NCI-H226 (cell line): Measurements from ENCODE around the gene GNAS-AS1.

Source experiments
- DNase-seq: peaks from one replicate; pipeline ENCODE4 v3.0.0-alpha.2; 2015

The GNAS-AS1 gene

DNA sequence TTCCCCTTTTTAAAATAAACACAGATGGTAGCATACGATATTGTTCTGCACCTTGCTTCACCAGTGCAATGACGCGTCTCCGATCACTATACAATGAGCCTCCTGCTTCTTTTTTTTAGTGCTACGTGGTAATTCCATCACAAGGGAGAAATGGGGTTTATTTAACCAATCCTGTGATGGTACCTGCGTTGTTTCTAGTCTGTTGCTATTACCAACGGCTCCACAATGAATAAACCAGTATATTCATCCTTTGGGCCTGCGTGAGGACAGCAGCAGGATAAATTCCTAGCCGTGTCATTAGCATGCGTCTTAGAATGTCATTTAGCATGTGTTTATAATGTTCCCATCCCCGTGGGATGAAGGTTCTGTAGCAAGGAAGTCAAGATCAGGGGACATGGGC lies 42.9 kb downstream of the GNAS-AS1 start:
- no peak for DNase-seq

- DNase-seq: no peak
Observed at GRCh38 chr20:58803533-58803932, 47.2 kb downstream of the GNAS-AS1 start.

- DNase-seq: no peak
Observed at GRCh38 chr20:58802061-58802460, 48.6 kb downstream of the GNAS-AS1 start.

DNA sequence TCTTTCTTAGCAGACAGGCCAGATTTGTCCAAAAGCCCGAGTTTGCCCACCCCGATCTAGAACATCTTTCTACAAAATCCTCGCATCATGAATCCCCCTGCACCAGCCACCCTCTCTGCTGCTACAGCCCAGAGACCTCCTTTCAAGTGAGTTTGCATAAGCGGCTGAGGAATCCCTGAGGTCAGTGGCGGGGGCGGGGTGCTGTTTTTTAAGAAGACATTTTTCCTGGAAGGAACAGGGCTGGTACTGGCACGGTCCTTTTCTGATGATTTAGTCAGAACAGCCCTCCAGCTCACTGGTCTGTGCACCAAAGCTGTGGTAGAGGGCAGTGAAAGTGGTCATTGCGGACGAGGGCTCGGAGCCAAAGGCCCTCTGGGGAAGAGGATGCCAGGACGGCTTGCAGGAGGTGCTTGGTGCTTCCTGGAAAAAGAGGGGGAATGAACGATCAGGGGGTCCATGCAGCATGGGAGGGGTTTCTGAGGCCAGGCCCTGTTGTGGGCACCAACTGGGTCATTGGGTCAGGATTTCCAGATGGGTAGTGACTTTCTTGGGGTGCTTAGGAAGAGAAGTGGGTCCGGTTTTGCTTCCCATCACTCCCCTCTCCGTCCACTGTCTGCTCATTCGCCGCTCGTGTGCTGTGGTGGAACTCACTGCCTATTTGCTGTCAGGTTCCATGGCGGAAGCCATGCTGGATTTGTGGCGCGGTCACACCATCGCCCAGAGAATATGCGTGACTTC lies 50.4 kb downstream of the GNAS-AS1 start:
- DNase-seq: no peak

DNA sequence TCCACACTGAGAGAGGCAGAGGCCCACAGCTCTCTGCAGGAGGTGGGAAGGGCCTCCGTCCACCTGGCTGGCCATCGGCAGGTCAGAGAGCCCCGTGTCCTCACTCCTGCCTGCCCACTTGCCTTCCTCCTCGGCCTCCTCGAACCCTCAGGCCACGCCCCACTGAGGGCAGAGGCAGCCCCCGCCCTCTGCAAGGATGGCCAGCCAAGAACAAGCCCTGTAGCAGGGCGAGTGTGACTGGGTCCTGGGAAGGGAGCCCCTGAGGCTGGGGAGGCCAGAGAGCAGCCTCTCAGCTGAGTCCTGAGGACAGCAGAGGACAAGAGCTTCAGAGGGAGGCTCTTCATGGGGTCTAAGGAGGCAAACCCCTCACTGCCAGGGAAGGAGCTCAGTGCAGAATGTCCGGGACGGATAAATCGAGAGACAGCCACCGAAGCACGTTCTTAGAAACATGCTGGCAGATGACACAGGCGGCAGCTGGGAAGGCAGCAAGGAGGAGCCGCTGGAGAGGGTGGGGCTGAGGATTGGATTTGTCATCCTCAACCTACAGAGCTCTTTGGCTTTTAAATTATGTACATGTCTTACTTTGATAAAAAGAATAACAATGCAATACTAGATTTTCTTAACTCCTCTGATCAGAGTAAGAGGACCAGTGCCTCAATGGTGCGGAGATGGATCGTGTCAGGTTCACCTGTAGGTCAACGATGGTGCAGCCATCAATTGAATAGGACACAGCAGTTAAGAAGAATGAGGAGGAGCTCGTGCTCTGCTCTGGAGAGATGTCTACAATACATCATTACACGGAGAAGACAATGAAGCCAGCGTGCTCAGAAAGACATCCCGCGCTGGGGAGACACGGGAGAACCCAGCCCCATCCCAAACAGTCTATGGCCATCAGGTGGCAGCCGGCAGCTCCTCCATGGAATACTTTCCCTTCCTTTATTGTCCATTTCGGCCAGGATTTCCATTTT lies 53.0 kb downstream of the GNAS-AS1 start:
- no peak for DNase-seq

GRCh38 chr20:58795923-58796245 lies 54.8 kb downstream of the GNAS-AS1 start:
- no peak for DNase-seq

DNA sequence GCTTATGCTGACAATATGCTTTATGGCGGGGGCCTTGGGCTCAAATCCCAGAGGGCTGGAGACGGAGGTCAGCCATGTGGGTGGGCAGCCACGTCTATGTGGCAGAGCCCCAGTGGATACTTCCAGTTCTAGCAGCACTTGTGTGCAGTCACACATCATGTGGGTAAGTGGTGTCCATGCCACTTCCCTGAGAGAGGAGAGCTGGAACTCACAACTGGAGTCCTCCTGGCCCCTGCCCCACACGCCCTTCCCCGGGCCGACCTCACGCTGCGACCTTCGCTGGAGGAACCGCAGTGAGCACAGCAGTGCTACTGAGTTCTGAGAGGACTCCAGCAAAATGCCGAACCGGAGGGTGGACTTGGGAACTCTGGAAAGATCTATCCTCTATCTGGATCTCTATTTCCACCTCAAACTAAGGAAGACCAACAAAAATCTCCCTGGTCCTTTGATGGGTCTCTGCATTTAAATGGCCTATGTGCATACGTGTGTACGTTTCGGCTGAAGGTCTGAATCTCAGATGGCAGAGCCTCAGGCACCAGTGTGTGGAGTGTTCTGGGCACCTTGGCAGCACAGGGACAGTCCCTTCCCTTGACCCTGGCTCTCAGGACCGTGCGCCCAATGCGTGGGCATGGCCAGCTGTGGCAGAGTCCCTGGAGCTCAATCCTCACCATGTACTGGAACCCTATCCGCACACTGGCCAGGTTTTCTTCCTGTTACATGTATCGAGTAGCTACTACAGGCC lies 55.4 kb downstream of the GNAS-AS1 start:
- no peak for DNase-seq

- no peak for DNase-seq
Observed at GRCh38 chr20:58794510-58795180, 56.1 kb downstream of the GNAS-AS1 start.

DNA sequence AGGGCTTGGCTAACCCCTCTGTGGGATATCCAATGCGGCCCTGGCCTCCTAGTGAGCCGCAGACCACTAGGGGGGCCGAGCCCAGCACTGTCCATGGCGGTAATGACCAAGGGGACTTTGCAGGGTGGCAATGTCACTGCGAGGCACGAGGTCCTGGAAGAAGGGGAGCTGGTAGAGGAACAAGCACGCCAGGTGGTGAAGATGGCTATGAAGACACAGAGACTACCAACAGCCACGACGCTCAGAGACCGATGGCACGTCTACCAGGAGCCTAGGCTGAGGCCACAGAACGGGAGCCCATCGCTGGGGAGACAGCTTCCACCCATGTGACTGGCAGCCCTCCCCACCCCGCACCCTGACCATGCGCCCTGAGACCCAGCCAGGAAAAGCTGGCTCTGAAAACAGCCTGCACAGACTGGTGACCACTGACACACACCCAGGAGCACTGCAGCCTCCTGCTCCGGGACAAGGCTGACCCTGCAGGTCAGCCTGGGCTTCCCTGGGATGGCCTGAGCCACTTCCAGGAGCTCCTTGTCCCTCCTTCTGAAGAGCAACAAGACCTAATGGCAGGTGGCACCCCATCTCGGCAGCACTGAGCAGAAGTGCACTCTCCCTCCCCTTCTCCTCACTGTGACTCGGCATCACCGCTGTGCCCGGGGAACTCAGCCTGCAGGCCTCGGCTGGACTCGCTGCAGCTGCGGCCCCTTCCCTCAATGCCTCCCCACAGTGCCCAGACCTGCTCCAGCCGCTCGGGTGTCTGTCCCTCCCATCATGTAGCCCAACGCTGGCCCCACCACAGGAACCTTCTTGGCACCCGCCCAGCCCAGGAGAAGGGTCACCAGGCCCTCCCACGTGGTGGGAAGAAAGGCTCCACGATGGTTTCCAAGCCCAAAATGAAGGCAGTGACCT lies 56.9 kb downstream of the GNAS-AS1 start:
- DNase-seq: no peak

GRCh38 chr20:58792426-58792825 lies 58.3 kb downstream of the GNAS-AS1 start:
- no peak for DNase-seq

GRCh38 chr20:58791286-58791685 lies 59.4 kb downstream of the GNAS-AS1 start:
- DNase-seq: no peak

DNA sequence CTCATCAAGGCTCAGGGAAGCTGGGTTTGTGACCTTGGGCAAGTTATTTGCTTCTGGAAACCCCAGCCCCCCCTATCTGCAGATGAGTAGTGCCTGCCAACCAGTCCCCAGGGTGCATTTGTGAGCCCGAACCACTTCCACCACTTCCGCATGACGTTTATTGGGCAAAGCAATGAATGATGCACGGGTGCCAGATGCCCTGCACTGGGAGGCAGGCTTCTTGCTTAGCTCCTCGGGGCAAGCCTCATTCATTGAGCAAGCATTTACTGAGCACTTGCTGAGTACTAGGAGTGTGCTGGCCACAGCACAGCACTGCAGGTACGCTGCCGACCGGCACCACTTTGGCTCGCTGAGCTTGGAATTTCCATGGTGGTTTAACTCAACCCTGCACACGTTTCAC lies 60.2 kb downstream of the GNAS-AS1 start:
- DNase-seq: no peak

- DNase-seq: no peak
Observed at GRCh38 chr20:58788896-58789544, 61.7 kb downstream of the GNAS-AS1 start.

GRCh38 chr20:58787211-58788005 lies 63.3 kb downstream of the GNAS-AS1 start:
- no peak for DNase-seq

GRCh38 chr20:58784321-58785074 lies 66.2 kb downstream of the GNAS-AS1 start:
- DNase-seq: no peak

DNA sequence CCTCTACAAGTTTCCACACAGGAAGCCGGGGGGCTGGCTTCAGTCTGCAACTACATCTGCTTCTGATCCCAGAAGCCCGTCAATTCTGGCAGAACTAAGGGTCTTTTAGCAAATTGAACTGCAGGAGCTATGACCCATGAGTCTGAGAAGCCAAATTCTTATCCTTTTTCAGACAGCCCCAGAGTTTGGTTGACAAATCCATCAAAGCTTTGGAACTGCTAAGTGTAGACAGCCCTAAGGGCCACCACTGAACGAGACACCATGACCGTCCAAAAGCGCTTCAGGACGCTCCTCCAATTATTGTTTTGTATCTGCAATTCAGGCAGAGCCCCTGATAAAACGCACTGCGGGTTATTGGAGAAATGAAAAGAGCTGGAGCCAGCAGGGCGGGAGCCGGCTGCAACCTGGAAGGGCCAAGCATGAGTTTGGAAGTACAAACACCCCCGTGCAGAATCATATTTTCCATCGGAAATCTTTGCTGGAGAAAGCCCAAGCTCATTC lies 67.1 kb downstream of the GNAS-AS1 start:
- no peak for DNase-seq

DNA sequence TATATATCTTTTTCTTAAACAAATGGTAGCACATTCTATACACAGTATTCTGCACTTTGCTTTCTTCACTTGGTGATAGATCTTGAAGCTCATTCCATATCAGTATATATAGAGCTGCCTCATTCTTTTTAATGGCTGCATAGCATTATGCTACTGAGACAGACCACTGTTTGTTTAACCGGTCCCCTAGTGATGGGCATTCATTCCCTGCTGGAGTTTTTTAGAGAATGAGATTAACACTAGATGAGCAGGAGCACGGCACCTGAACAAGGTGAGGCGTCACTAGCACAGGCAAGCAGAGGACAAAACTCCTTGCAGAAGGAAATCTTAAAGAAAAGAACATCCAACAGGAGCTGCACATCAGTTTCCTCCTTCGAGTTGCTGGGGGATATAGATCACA lies 69.6 kb downstream of the GNAS-AS1 start:
- DNase-seq: no peak

GRCh38 chr20:58778760-58779159 lies 71.9 kb downstream of the GNAS-AS1 start:
- DNase-seq: no peak

GRCh38 chr20:58777657-58778056 lies 73.0 kb downstream of the GNAS-AS1 start:
- no peak for DNase-seq
